ENCODE data around the gene TBC1D17. TPM values are rescaled to one million over a fixed set of nuclear protein-coding genes. Genes with fewer than 3 reads are reported as not detected.

Gene TBC1D17
- total RNA-seq, 6 experiments from 2014 or later, result 42.8 to 53.3 (median 46.8) TPM

DNA sequence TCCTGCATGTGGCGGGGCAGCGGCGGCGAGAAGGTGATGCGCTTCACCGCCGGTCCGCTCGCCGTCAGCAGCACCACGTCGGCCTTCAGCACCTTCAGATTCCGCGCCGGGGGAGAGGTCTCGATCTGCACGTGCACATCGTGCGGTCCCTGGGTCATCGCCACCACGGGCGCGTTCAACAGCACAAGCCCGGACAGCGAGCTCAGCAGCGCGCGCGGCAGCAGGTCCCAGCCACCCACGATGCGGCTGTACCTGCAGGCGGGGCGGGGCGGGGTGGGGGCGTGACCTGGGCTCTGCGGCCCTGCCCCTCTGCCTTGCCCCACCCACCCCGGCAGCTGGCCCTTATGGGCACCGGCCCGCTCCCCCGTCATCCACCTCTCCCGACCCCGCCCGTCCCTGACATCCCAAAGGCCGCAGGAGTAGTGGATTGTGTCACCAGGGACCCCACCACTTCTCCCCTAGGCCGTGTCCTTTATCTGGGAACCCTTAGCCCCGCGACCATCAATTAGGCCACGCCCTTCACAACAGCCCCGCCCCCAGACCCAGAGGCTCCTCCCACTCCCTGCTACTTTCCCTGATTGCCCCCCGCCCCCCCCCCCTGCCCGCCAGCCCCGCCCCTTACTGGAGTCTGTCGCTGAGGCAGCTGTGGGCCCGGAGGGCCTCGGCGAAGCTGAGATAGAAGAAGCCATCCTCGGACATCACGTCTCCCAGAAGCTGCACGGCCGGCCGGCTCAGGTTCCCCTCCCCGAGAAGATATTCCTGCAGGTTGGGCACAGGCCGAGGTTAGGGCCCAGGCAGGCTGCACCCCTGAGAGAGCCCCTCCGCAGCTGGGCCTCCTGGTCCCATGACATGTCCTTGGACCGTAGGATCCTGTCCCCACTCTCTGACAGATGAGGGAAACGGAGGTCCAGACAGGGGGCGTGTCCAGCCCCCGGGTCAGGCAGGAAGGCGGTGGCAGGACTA, 13.1 kb downstream of the TBC1D17 start:
- H3K27ac Mint-ChIP-seq, result no peak overlapping the region
- no peak for DNase-seq
- peaks cover 7% of the 10 kb centered on the region for H3K27me3 Mint-ChIP-seq (ENCODE audit: insufficient read depth)
- no peak overlapping the region for H3K4me3 Mint-ChIP-seq
- TF ChIP-seq, protein P1, sequence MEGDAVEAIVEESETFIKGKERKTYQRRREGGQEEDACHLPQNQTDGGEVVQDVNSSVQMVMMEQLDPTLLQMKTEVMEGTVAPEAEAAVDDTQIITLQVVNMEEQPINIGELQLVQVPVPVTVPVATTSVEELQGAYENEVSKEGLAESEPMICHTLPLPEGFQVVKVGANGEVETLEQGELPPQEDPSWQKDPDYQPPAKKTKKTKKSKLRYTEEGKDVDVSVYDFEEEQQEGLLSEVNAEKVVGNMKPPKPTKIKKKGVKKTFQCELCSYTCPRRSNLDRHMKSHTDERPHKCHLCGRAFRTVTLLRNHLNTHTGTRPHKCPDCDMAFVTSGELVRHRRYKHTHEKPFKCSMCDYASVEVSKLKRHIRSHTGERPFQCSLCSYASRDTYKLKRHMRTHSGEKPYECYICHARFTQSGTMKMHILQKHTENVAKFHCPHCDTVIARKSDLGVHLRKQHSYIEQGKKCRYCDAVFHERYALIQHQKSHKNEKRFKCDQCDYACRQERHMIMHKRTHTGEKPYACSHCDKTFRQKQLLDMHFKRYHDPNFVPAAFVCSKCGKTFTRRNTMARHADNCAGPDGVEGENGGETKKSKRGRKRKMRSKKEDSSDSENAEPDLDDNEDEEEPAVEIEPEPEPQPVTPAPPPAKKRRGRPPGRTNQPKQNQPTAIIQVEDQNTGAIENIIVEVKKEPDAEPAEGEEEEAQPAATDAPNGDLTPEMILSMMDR (IDR thresholded peaks at IDR 0.05), result peak; percentile 10; the same call in 1 of the 2 replicates
- no peaks in the 10 kb centered on the region for H3K9me3 Mint-ChIP-seq
- no peaks in the 10 kb centered on the region for H3K4me1 Mint-ChIP-seq (ENCODE audit: low read depth)
- no peaks in the 10 kb centered on the region for H3K36me3 Mint-ChIP-seq (ENCODE audit: low read depth)

DNA sequence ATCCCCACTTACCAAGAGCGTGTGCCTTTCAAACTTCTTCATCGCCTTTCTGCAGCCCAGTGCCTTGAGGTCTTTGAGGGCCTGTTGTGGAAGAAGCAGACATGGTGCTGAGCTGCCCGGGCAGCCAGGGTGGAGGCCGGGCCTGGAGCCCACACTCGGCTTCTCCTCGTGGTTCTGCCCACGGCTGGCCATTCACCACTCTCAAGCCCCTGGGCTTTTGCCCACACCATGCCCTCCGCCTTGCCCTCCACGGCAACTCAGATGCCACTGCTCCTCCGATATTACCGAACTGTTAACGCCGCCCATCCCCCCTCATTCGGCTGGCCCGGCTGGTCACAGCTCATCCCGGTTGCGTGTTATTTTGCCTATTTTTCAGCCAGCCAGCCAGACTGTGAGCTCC, 13.9 kb downstream of the TBC1D17 start:
- Mint-ChIP-seq H3K36me3 (ENCODE audit: low read depth) (no peaks in the 10 kb centered on the region), H3K27ac (no peak overlapping the region), H3K4me3 (no peak overlapping the region; the same call in 1 of the 2 replicates), H3K27me3 (ENCODE audit: insufficient read depth) (peaks cover 10% of the 10 kb centered on the region), H3K4me1 (ENCODE audit: low read depth) (peaks cover 3% of the 10 kb centered on the region), H3K9me3 (no peaks in the 10 kb centered on the region)
- DNase-seq, result no peak
- TF ChIP-seq, protein P1 (IDR thresholded peaks at IDR 0.05), result no peak

DNA sequence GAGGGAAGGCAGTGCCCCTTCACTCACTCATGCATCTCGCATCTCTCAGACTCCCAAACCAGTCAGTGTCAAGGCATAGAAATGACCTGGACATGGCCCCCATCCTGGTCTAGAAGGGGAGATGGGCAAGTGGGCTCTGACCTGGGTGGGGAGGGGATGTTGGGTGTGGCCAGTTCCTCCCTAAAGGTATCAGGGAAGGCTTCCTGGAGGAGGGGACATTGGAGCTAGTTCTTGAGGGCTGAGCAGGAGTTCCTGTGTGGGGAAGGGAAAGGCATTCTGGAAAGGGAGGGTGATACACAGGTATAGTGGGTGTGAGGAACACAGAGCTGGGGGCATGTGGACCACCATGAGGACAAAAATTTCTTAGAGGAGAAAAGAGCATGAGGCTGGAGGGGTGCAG, 15.2 kb downstream of the TBC1D17 start:
- Mint-ChIP-seq H3K27me3 (ENCODE audit: insufficient read depth) (peaks cover 11% of the 10 kb centered on the region), H3K36me3 (ENCODE audit: low read depth) (no peaks in the 10 kb centered on the region), H3K27ac (no peak overlapping the region), H3K9me3 (no peaks in the 10 kb centered on the region), H3K4me1 (ENCODE audit: low read depth) (peaks cover 16% of the 10 kb centered on the region), H3K4me3 (no peak overlapping the region)
- DNase-seq, result no peak
- TF ChIP-seq, protein P1 (IDR thresholded peaks at IDR 0.05), result no peak

DNA sequence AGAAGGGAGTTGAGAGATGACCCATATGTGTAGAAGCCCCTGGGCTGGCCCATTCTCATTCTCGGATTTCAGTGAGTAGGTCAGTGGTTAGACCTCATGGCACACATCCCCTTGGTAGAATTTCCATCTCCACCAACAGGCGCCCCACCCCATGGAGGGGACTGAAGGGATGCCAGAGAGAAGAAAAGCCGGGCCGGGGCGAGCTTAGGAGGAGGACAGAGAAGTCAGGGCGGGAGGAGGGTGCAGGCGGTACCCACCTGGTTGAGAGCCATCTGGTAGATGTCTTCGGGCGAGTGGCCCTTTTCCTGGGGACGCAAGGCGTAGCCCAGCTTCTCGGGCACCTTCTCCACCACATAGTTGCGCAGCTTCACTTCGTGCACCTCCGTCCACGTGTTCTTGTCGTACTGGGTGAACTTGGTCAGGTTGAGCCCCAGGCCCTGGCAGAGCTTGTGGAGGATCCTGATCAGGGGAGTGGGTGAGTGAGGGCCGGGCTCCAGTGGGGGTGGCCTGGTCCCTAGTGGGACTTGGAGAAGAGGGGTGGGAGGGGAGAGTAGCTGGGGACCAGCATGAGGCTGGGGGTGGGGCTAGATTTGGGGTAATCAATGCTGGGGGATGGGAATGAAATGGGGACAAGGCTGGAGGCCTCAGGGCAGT, 16.6 kb downstream of the TBC1D17 start:
- Mint-ChIP-seq H3K27me3 (ENCODE audit: insufficient read depth) (peaks cover 9% of the 10 kb centered on the region), H3K4me3 (no peak overlapping the region), H3K4me1 (ENCODE audit: low read depth) (peaks cover 20% of the 10 kb centered on the region), H3K9me3 (no peaks in the 10 kb centered on the region), H3K36me3 (ENCODE audit: low read depth) (no peaks in the 10 kb centered on the region), H3K27ac (no peak overlapping the region)
- no peak for DNase-seq
- TF ChIP-seq, protein P1 (IDR thresholded peaks at IDR 0.05), result no peak

DNA sequence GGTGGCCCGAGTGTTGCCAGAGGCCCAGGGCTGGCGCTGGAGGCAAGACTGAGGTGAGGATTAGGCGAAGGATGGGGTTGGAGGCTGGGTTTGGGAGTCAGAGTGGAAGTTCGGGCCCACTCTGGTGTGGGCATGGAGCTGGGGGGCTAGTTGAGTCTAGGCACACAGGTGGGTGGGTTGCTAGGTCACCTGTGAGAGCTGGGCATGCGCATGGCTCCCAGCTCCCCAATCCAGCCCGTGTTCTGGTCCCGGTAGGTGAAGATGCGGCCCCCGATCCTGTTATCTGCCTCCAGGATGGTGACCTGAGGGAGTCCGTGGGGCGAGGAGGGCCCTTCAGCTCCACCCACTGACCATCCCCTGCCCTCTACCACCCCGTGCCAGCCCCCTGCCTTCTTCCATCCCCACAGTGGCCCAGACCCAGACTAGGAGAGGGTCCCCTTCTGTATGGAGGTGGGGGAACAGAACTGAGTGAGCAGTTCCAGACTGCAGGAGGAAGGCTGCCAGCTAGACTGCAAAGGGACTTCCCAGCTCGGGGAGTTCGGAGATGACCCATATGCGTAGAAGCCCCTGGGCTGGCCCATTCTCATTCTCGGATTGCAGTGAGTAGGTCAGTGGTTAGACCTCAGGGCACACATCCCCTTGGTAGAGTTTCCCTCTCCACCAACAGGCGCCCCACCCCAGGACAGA, 17.5 kb downstream of the TBC1D17 start:
- Mint-ChIP-seq H3K36me3 (ENCODE audit: low read depth) (no peaks in the 10 kb centered on the region), H3K9me3 (no peaks in the 10 kb centered on the region), H3K4me1 (ENCODE audit: low read depth) (peaks cover 20% of the 10 kb centered on the region), H3K27ac (no peak overlapping the region), H3K4me3 (no peak overlapping the region), H3K27me3 (ENCODE audit: insufficient read depth) (peaks cover 9% of the 10 kb centered on the region)
- DNase-seq, result no peak
- TF ChIP-seq, protein P1 (IDR thresholded peaks at IDR 0.05), result no peak

All from HFFc6 (cell line).